H1 (cell line): ENCODE data around the gene VSNL1. TPM values are rescaled to one million over a fixed set of nuclear protein-coding genes. Genes with fewer than 3 reads are reported as not detected.

Source experiments
- CTCF ChIA-PET: fragments of 300-600 bp; sonication (Branson Sonifier 250); formaldehyde crosslinking; loops from one replicate; lab custom pipeline; 2021; ENCODE audit not compliant: partially characterized antibody; lab: Charles Lee
- POLR2A ChIA-PET: fragments of 300-600 bp; sonication (Branson Sonifier 250); formaldehyde crosslinking; loops from one replicate; lab custom pipeline; 2021; ENCODE audit warnings: inconsistent platforms; ENCODE audit not compliant: partially characterized antibody; lab: Charles Lee
- DNase-seq, 2 experiments: peaks; one replicate each; pipeline versions ENCODE4 v3.0.0 to v3.0.0-alpha.2; 2010 to 2022; ENCODE audit warnings: low spot score in 2 of 2, low read depth in 1 of 2, mixed read lengths in 1 of 2
- FAIRE-seq: peaks from 2 replicates; lab custom pipeline; 2011; peaks lifted over from hg19 to GRCh38; lab: Jason Lieb, UNC
- H2AFZ ChIP-seq: 2 replicates; pipeline ENCODE4 v1.8.1; 2012; ENCODE audit warnings: low read length, inconsistent platforms
- H2AK5ac ChIP-seq: 2 replicates; pipeline ENCODE4 v1.6.1; 2013; ENCODE audit warnings: low read depth, low read length
- H2BK120ac ChIP-seq: replicated peaks from 2 replicates; pipeline ENCODE3; 2013; ENCODE audit warnings: low read depth, low read length, inconsistent platforms
- H2BK12ac ChIP-seq: 2 replicates; pipeline ENCODE4 v1.6.1; 2013; ENCODE audit warnings: low read depth, low read length
- H2BK15ac ChIP-seq: 2 replicates; pipeline ENCODE4 v1.6.1; 2013; ENCODE audit warnings: low read length
- H2BK20ac ChIP-seq: 2 replicates; pipeline ENCODE4 v1.6.1; 2013; ENCODE audit warnings: low read length
- H2BK5ac ChIP-seq: 2 replicates; pipeline ENCODE4 v1.6.1; 2013; ENCODE audit warnings: low read depth, low read length
- H3K14ac ChIP-seq: 2 replicates; pipeline ENCODE4 v1.6.1; 2013; ENCODE audit warnings: inconsistent platforms; ENCODE audit not compliant: insufficient read length
- H3K18ac ChIP-seq: 2 replicates; pipeline ENCODE4 v1.6.1; 2013; ENCODE audit warnings: low read length; ENCODE audit errors: extremely low read depth
- H3K23ac ChIP-seq: 2 replicates; pipeline ENCODE4 v1.6.1; 2013; ENCODE audit warnings: inconsistent platforms; ENCODE audit not compliant: insufficient read length
- H3K23me2 ChIP-seq: 2 replicates; pipeline ENCODE4 v1.6.1; 2013; ENCODE audit warnings: low read depth, low read length
- H3K27ac ChIP-seq: 2 replicates; pipeline ENCODE4 v1.6.1; 2011; ENCODE audit warnings: low read depth, low read length, inconsistent platforms
- H3K27me3 ChIP-seq, 4 experiments: replicated peaks in 1 of 4; 1 replicate in 1 of 4; 2 replicates in 3 of 4; pipeline versions ENCODE4 v1.6.1 to v1.8.1; 2011 to 2013; ENCODE audit warnings: low read length in 3 of 4, mild to moderate bottlenecking in 3 of 4, inconsistent platforms in 2 of 4, mixed read lengths in 2 of 4, moderate library complexity in 1 of 4; ENCODE audit not compliant: control insufficient read depth in 3 of 4, insufficient read depth in 3 of 4; ENCODE audit errors: extremely low read depth in 1 of 4
- H3K36me3 ChIP-seq, 4 experiments: 2 replicates each; pipeline versions ENCODE4 v1.6.1 to v1.8.1; 2011 to 2013; ENCODE audit warnings: mild to moderate bottlenecking in 4 of 4, low read length in 3 of 4, moderate library complexity in 2 of 4, control low read depth in 1 of 4, inconsistent platforms in 1 of 4; ENCODE audit not compliant: insufficient read depth in 4 of 4, control insufficient read depth in 2 of 4
- H3K4ac ChIP-seq: replicated peaks from 2 replicates; pipeline ENCODE3; 2013; ENCODE audit warnings: low read length, low read depth, mixed read lengths, inconsistent platforms; ENCODE audit not compliant: insufficient read length
- H3K4me1 ChIP-seq, 4 experiments: replicated peaks in 1 of 4; 1 replicate in 1 of 4; 2 replicates in 3 of 4; pipeline versions ENCODE4 v1.6.1 to v1.8.1; 2011 to 2013; ENCODE audit warnings: low read length in 3 of 4, inconsistent platforms in 2 of 4, mixed read lengths in 1 of 4; ENCODE audit not compliant: insufficient read depth in 4 of 4, control insufficient read depth in 3 of 4
- H3K4me2 ChIP-seq, 2 experiments: 2 replicates each; pipeline versions ENCODE4 v1.6.1 to v1.8.1; 2011 to 2013; ENCODE audit warnings: low read depth in 2 of 2, low read length in 2 of 2, control low read depth in 1 of 2, inconsistent platforms in 1 of 2, mild to moderate bottlenecking in 1 of 2; ENCODE audit not compliant: insufficient read depth in 1 of 2
- H3K4me3 ChIP-seq, 4 experiments: fragments of 200-600, 300-600 bp in 1 of 4; sonication (generic), shearing (Covaris generic), sonication (Bioruptor Twin) in 1 of 4; 2 replicates each; pipeline versions ENCODE4 v1.5.1 to v1.8.1; 2011 to 2016; ENCODE audit warnings: low read length in 4 of 4, low read depth in 3 of 4, control low read depth in 2 of 4, inconsistent platforms in 2 of 4, mild to moderate bottlenecking in 2 of 4, mixed read lengths in 1 of 4, moderate library complexity in 1 of 4; ENCODE audit not compliant: insufficient read depth in 2 of 4; ENCODE audit errors: extremely low read depth in 1 of 4
- H3K56ac ChIP-seq: replicated peaks from 2 replicates; pipeline ENCODE3; 2013; ENCODE audit warnings: low read depth, mild to moderate bottlenecking, mixed read lengths, low read length, inconsistent platforms; ENCODE audit not compliant: insufficient read length
- H3K79me1 ChIP-seq: 2 replicates; pipeline ENCODE4 v1.6.1; 2013; ENCODE audit warnings: low read depth, low read length, control low read depth
- H3K79me2 ChIP-seq, 2 experiments: 2 replicates each; pipeline versions ENCODE4 v1.6.1 to v1.8.1; 2012 to 2013; ENCODE audit warnings: low read length in 2 of 2, mild to moderate bottlenecking in 2 of 2, inconsistent platforms in 1 of 2; ENCODE audit not compliant: insufficient read depth in 2 of 2, control insufficient read depth in 1 of 2
- H3K9ac ChIP-seq, 4 experiments: replicated peaks in 1 of 4; 1 replicate in 1 of 4; 2 replicates in 3 of 4; pipeline versions ENCODE4 v1.6.1 to v1.8.1; 2011 to 2013; ENCODE audit warnings: low read depth in 3 of 4, low read length in 3 of 4, control low read depth in 2 of 4, mild to moderate bottlenecking in 2 of 4, moderate library complexity in 2 of 4, inconsistent platforms in 1 of 4; ENCODE audit errors: extremely low read depth in 1 of 4
- H3K9me3 ChIP-seq, 2 experiments: 2 replicates each; pipeline versions ENCODE4 v1.6.1 to v1.8.1; 2012 to 2013; ENCODE audit warnings: mild to moderate bottlenecking in 2 of 2, moderate library complexity in 2 of 2, control low read depth in 1 of 2, inconsistent platforms in 1 of 2, low read depth in 1 of 2, low read length in 1 of 2, mixed read lengths in 1 of 2; ENCODE audit not compliant: insufficient read depth in 2 of 2
- H4K20me1 ChIP-seq, 2 experiments: replicated peaks in 1 of 2; 2 replicates each; pipeline versions ENCODE3 to v1.8.1; 2011 to 2013; ENCODE audit warnings: inconsistent platforms in 2 of 2, low read length in 2 of 2, mild to moderate bottlenecking in 1 of 2; ENCODE audit not compliant: insufficient read depth in 2 of 2, control insufficient read depth in 1 of 2
- H4K5ac ChIP-seq: 2 replicates; pipeline ENCODE4 v1.6.1; 2013; ENCODE audit warnings: low read length, low read depth, mixed read lengths, inconsistent platforms; ENCODE audit not compliant: insufficient read length
- H4K8ac ChIP-seq: 2 replicates; pipeline ENCODE4 v1.8.0; 2013; ENCODE audit warnings: mild to moderate bottlenecking, moderate library complexity, low read length, inconsistent platforms; ENCODE audit not compliant: insufficient read depth; ENCODE audit errors: extremely low read depth
- H4K91ac ChIP-seq: replicated peaks from 2 replicates; pipeline ENCODE3; 2013; ENCODE audit warnings: low read length, mixed read lengths, inconsistent platforms; ENCODE audit not compliant: insufficient read length
- CTBP2 ChIP-seq: IDR thresholded peaks from 2 replicates; pipeline ENCODE4 v1.7.0; 2011; ENCODE audit warnings: borderline replicate concordance, mild to moderate bottlenecking, moderate library complexity, mixed read lengths, low read length; ENCODE audit not compliant: insufficient read depth, insufficient read length
- CTCF ChIP-seq, 3 experiments: IDR thresholded peaks; 1 replicate in 2 of 3; 2 replicates in 1 of 3; pipeline versions ENCODE4 v1.5.1 to v1.6.1; 2011; ENCODE audit warnings: low read length in 3 of 3, mild to moderate bottlenecking in 3 of 3, inconsistent platforms in 2 of 3, low read depth in 1 of 3, moderate library complexity in 1 of 3; ENCODE audit not compliant: insufficient read depth in 1 of 3; ENCODE audit errors: control extremely low read depth in 1 of 3
- EGR1 ChIP-seq: IDR thresholded peaks from 2 replicates; pipeline ENCODE4 v1.6.1; 2011; ENCODE audit warnings: low read depth, low read length, borderline replicate concordance
- KDM1A ChIP-seq: fragments of 200-600, 300-600 bp; sonication (generic); IDR thresholded peaks from 2 replicates; pipeline ENCODE4 v1.7.1; 2016; ENCODE audit warnings: mild to moderate bottlenecking, low read length, borderline replicate concordance
- KDM4A ChIP-seq: IDR thresholded peaks from one replicate; pipeline ENCODE4 v1.7.1; 2012; ENCODE audit warnings: low read depth, mild to moderate bottlenecking, moderate library complexity, low read length, inconsistent platforms; ENCODE audit not compliant: severe bottlenecking
- MAFK ChIP-seq: IDR thresholded peaks from 2 replicates; pipeline ENCODE4 v1.6.1; 2012; ENCODE audit warnings: low read depth, mild to moderate bottlenecking, improper control_type of control experiment, low read length
- NANOG ChIP-seq: IDR thresholded peaks from 2 replicates; pipeline ENCODE4 v1.6.1; 2011; ENCODE audit warnings: low read length, low read depth, mild to moderate bottlenecking, inconsistent platforms; ENCODE audit not compliant: insufficient read depth, poor library complexity, severe bottlenecking
- POU5F1 ChIP-seq: IDR thresholded peaks from 2 replicates; pipeline ENCODE4 v1.6.1; 2011; ENCODE audit warnings: low read depth, mild to moderate bottlenecking, low read length, moderate library complexity
- TAF7 ChIP-seq: optimal IDR thresholded peaks from 2 replicates; pipeline ENCODE3; 2011; ENCODE audit warnings: low read depth, mild to moderate bottlenecking, inconsistent platforms, low read length, moderate library complexity, borderline replicate concordance
- TCF12 ChIP-seq: IDR thresholded peaks from 2 replicates; pipeline ENCODE4 v1.6.1; 2011; ENCODE audit warnings: low read depth, mild to moderate bottlenecking, low read length
- WGBS, 2 experiments: shearing (Covaris generic) in 1 of 2; methylation state at CpG; one replicate each; pipeline versions ENCODE4 v1.1.6 to v1.1.7; 2013 to 2015; ENCODE audit warnings: low lambda C conversion rate in 2 of 2, mixed read lengths in 2 of 2, inconsistent platforms in 1 of 2, low coverage in 1 of 2, missing lambda C conversion rate in 1 of 2; ENCODE audit not compliant: insufficient replicate concordance in 2 of 2, insufficient coverage in 1 of 2, insufficient read length in 1 of 2; ENCODE audit errors: extremely low coverage in 1 of 2, missing lambda C conversion rate in 1 of 2; 5-methylcytosine and 5-hydroxymethylcytosine counted together
- polyA plus RNA-seq, 7 experiments: library from polyadenylated mRNA; depleted of rRNA in 3 of 7; stranded (reverse) in 5 of 7; unstranded in 2 of 7; fragments of >200 nt in 5 of 7; fragments of 200-250 nt in 2 of 7; gene quantifications; 1 replicate in 5 of 7; 2 replicates in 1 of 7; 4 replicates in 1 of 7; pipeline versions ENCODE4 v1.2.1 to v1.2.3, GENCODE V29; 2011 to 2013; ENCODE audit warnings: missing spikeins in 2 of 7, mixed read lengths in 2 of 7
- total RNA-seq: library from RNA; stranded (reverse); fragmentation: NEBNext Ultra II Directional; extraction: Animal tissue kit (Norgen Biotek cat#: 25700); gene quantifications from 2 replicates; pipeline ENCODE4 v1.2.1, GENCODE V29; 2021

The VSNL1 gene
- total and polyA plus RNA-seq, 2 of the 8 experiments (the other 6 are each of a cell fraction or from before 2014, with no cell fraction given) = 49.4 to 108 TPM

GRCh38 chr2:17593445-17593840 is 52.9 kb downstream of the VSNL1 start:
- no peaks in the 10 kb centered on the region; the same call in 1 of the 2 replicates for H3K79me1 ChIP-seq
- 87% methylated on average over 2 of the region's 2 CpGs; no CpG with 5 or more reads in 1 of the 2 experiments for WGBS, 2 experiments
- peaks cover 0 to 18% (median 13%) of the 10 kb centered on the region in 4 experiments; a peak in 5 of 7 replicates for H3K4me1 ChIP-seq
- H2AK5ac ChIP-seq = no peak overlapping the region
- peaks cover 0 to 26% of the 10 kb centered on the region in 2 experiments; a peak in 2 of 4 replicates for H3K79me2 ChIP-seq
- no peak overlapping the region for H2BK15ac ChIP-seq
- FAIRE-seq (no peak), DNase-seq (no peak)
- H3K4ac ChIP-seq = no peak overlapping the region
- H3K9me3 ChIP-seq = no peaks in the 10 kb centered on the region
- TF ChIP-seq KDM4A = no peak
- TF ChIP-seq NANOG = no peak
- no peak for TF ChIP-seq MAFK
- TF ChIP-seq TCF12 = no peak
- no peak for TF ChIP-seq CTCF (IDR thresholded peaks at IDR 0.05; ENCODE audit: control extremely low read depth in 1 of 3, insufficient read depth in 1 of 3, low read depth in 1 of 3, low read length in 3 of 3)
- TF ChIP-seq POU5F1 = no peak
- TF ChIP-seq KDM1A = no peak
- TF ChIP-seq TAF7 = no peak
- no peak for TF ChIP-seq CTBP2
- no peak for TF ChIP-seq EGR1
- no peak overlapping the region for H4K91ac ChIP-seq
- no peak overlapping the region for H2BK120ac ChIP-seq
- no peak overlapping the region for H3K4me3 ChIP-seq
- no peak overlapping the region for H3K18ac ChIP-seq
- H4K20me1 ChIP-seq = no peaks in the 10 kb centered on the region
- H3K27ac ChIP-seq = no peak overlapping the region
- H4K8ac ChIP-seq = no peak overlapping the region
- H3K23ac ChIP-seq = no peak overlapping the region
- no peak overlapping the region for H4K5ac ChIP-seq
- H3K4me2 ChIP-seq = no peak overlapping the region
- no peak overlapping the region for H2BK12ac ChIP-seq
- H2BK20ac ChIP-seq = no peak overlapping the region
- H3K56ac ChIP-seq = no peak overlapping the region
- ChIA-PET CTCF (interaction anchor here (2.2 kb wide), 1 partner anchor 52 kb away, joined by 8 read pairs; no protein-coding TSS in a partner anchor), POLR2A (no interaction called here)
- H3K14ac ChIP-seq = no peak overlapping the region
- H3K9ac ChIP-seq = no peak overlapping the region
- H3K27me3 ChIP-seq = no peaks in the 10 kb centered on the region
- H2AFZ ChIP-seq = no peak overlapping the region
- no peak overlapping the region for H2BK5ac ChIP-seq
- no peaks in the 10 kb centered on the region for H3K23me2 ChIP-seq
- H3K36me3 ChIP-seq = peaks cover 0 to 12% (median 3%) of the 10 kb centered on the region in 4 experiments; a peak in 4 of 8 replicates
